ENCODE measurements around the gene B4GALNT3.

The B4GALNT3 gene

GRCh38 chr12:509500-509899 is 49.8 kb downstream of the B4GALNT3 start:
- no peak for DNase-seq (ENCODE audit: low read depth)

DNA sequence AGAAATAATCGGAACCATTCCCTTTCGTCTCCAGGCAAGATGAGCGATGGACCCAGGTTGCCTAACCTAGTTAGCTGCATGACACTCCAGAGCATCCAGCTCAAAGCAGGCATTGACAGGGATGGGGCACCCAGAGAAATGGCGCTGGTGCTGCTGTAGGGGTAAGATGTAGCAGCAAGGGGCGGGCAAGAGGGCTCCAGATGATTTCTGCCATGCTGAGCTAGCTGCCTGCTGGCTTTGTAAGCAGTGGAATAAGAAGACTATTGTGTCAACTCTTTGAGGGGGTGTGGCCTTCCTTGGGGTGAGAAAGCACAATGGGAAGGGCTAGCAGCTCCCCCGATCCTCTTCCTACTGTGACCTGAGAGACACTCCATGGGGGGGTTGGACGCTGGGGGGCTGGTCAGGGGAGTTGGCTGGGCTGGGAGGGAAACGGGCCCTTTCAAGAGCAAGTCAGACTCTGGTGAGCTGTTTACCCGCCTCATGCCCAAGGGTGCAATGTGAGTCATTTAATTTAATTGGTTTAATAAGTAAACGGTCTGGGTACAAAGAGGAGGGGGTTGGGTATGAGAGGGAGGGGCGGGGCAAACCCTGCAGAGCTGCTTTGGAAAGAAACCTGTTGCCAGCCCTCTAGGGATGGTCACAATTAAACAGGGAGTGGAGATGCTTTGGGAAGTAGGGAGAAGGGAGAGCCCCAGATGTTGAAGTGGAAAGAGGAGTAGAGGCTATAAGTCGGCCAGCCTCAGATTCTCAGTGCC is 50.5 kb downstream of the B4GALNT3 start:
- no peak for DNase-seq (ENCODE audit: low read depth)

DNA sequence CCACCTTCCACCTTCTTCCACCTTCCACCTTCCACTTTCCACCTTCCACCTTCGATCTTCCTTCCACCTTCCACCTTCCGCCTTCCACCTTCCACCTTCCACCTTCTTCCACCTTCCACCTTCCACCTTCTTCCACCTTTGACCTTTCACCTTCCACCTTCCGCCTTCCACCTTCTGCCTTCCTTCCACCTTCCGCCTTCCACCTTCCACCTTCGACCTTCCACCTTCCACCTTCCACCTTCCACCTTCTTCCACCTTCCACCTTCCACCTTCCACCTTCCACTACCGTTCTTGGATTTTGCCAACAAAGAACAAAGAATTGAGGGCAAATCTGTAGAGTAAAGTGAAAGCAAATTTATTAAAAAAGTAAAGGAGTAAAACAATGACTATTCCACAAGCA is 53.2 kb downstream of the B4GALNT3 start:
- no peak for DNase-seq (ENCODE audit: low read depth)

DNA sequence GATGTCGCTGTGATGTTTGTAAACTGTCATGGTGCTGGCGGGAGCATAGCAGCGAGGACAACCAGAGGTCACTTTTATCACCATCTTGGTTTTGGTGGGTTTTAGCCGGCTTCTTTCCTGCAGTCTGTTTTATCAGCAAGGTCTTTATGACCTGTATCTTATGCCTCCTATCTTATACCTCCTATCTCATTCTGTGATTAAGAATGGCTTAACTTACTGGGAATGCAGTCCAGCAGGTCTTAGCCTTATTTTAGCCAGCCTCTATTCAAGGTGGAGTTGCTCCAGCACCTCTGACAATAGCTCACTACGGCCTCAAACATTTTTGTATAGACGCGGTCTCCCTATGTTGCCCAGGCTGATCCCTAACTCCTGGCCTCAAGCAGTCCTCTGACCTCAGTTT is 53.7 kb downstream of the B4GALNT3 start:
- DNase-seq (ENCODE audit: low read depth): no peak

GRCh38 chr12:517538-517937 is 57.8 kb downstream of the B4GALNT3 start:
- DNase-seq (ENCODE audit: low read depth): no peak

GRCh38 chr12:520119-520518 is 60.4 kb downstream of the B4GALNT3 start:
- DNase-seq (ENCODE audit: low read depth): no peak

GRCh38 chr12:522692-523378 is 63.1 kb downstream of the B4GALNT3 start:
- DNase-seq (ENCODE audit: low read depth): no peak

DNA sequence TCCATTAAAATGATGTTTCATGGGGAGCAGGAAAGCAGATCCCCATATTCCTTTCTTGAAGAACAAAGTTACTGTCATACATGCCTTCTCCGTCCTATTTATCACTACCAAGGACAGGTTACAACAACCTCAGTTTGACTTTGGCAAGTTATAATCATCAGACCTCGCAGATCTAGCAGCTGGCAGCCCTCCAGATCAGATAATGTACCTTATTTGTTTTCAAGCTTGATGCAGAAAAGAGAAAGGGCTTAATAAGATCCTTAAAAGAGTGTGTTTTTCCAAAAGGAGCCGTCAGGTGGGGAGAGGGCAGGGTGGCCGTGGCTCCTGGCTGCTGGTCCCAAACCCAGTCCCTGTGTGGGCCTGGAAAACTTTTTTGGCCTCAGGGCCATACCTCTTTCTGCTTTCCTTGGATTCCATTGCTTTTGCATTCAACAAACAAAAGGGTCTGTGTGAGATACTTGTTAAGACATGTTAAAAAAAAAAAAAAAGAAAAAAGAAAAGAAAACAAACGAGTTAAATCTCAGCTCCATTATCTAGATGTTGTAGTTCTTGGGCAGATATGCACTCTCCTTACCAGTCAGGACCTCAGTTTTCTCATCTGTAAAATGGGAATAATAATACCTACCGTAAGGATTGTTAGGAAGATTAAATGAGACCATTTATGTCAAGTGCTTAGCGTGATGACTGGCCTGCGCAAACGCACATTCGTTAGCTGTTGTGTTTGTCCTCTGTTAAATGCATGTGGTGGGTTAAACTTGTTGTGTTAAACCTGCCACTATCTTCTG is 64.6 kb downstream of the B4GALNT3 start:
- DNase-seq (ENCODE audit: low read depth): no peak

- no peak for DNase-seq (ENCODE audit: low read depth)
Measured at GRCh38 chr12:526089-526488, 66.3 kb downstream of the B4GALNT3 start.

- no peak for DNase-seq (ENCODE audit: low read depth)
Measured at GRCh38 chr12:527241-527640, 67.5 kb downstream of the B4GALNT3 start.

DNA sequence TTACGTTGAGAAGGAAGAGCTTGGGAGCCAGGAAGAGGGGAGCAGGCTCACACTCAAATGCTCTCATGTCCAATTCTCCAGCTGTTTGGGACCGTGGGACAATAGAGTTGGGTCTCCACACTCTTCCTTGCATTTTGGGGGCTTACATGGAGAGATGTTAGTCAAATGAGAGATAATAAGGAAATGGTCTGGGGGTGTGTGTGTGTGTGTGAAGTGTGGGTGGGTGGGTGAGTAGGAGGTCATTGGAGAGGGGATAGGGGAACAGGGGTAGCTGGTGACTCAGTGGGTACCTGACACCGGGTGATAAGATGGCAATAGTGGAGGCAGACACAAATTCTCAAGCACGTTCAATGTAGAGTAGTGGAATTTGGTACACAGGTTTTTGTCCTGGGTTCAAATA is 68.0 kb downstream of the B4GALNT3 start:
- no peak for DNase-seq (ENCODE audit: low read depth)

DNA sequence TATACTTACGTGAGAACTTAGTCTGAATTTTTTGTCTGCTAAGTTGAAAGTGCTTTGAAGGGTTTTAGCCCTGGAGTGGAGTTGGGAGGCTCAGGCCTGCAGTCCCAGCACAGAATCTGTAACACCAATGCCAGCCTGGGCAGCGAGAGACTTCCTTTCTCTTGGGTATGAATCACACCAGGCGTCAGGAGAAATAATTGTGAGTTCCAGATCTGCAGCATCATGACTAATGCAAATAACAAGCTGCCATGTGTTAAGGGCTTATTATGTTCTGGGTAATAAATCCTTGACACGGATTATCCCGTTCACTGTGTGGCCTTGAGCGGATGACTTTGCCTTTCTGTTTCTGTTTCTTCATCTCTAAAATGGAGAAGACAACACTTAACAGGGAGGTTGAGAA is 70.6 kb downstream of the B4GALNT3 start:
- DNase-seq (ENCODE audit: low read depth): no peak

GRCh38 chr12:530821-531220 is 71.1 kb downstream of the B4GALNT3 start:
- DNase-seq (ENCODE audit: low read depth): no peak

DNA sequence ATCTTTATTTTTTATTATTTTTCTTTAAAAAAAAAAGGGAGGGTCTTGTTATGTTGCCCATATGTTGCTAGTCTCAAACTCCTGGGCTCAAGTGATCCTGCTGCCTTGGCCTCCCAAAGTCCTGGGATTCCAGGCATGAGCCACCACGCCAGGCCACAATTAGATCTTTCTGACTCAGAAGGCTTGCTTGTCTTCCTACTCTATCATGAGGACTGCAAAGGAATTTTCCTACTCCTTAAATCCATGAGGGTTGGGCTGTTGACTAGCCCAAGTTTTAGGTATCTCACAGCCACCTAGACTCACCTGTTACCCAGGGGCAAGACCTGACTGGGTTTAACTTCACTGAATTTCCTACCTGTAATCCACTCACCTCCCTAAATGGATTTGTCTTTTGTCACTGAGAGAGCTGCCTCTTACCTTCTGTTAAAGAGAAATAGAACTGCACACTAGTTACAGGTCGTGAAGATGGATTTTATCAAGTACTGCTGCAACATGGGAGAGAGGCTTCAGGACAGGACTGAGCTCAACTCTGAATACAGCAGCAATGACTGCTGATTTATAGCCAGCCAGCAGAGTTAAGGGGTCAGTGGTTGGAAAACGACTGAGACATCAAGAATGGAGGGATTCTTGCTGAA is 72.3 kb downstream of the B4GALNT3 start:
- no peak for DNase-seq (ENCODE audit: low read depth)

- no peak for DNase-seq (ENCODE audit: low read depth)
Measured at GRCh38 chr12:532908-533565, 73.3 kb downstream of the B4GALNT3 start.

DNA sequence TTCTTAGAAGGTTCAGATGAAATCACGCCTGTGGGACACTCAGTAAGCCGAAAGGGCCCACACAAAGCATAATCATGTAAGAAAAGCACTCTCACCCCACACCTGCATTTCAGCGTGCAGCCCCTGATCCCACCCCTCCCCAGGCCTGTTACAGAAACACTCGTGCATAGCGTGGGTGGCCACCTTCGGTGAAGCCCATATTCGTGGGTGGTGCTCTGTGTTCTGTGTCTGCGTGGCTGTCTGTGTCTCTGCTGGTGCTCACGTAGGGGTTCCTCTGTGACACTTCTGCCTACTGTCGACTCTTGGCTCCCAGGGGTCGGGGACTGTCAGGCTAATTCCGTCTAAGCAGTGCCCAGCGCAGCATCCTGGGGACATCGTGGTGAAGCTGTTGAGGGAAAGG is 74.0 kb downstream of the B4GALNT3 start:
- no peak for DNase-seq (ENCODE audit: low read depth)

- no peak for DNase-seq (ENCODE audit: low read depth)
Measured at GRCh38 chr12:534216-534615, 74.5 kb downstream of the B4GALNT3 start.

DNA sequence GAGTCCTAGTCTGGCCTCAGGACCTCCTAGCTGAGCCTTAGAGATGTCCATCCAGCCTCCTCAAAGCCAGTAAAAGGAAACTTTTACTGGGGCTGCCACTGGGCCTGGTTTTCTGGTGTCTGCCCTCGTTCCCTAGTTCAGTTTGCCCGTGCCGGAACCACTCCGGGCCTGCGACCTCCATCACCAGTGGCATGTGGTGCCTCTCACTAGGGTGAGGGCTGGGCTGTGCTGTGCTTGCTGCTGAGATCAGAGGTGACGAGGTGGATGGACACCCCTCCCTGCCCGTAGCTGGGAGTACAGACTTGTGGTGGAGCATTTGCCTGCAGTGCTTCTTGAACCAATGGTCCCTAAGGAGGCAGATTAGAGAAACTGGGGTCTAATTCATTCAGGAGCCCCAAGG is 75.7 kb downstream of the B4GALNT3 start:
- DNase-seq (ENCODE audit: low read depth): no peak

GRCh38 chr12:536751-537245 is 77.1 kb downstream of the B4GALNT3 start:
- DNase-seq (ENCODE audit: low read depth): no peak

GRCh38 chr12:537772-538171 is 78.0 kb downstream of the B4GALNT3 start:
- DNase-seq (ENCODE audit: low read depth): no peak

- DNase-seq (ENCODE audit: low read depth): no peak
Measured at GRCh38 chr12:538731-539539, 79.2 kb downstream of the B4GALNT3 start.
